HepG2 (cell line): ENCODE results near the gene PIGV. TPM values are rescaled to one million over a fixed set of nuclear protein-coding genes. Genes with fewer than 3 reads are reported as not detected.
A peak's percentile ranks its signal among the peaks of the same experiment; 100 is the strongest.

Source experiments
- ELF4 ChIP-seq: sonication (generic); formaldehyde crosslinking; IDR thresholded peaks from 2 replicates; pipeline ENCODE4 v1.5.0; 2020; ENCODE audit warnings: missing genetic modification reagents, mild to moderate bottlenecking, moderate library complexity, borderline replicate concordance
- HDAC2 ChIP-seq: sonication (generic); formaldehyde crosslinking; IDR thresholded peaks from 2 replicates; pipeline ENCODE4 v1.4.0; 2020; ENCODE audit warnings: missing genetic modification reagents
- IKZF4 ChIP-seq: sonication (generic); formaldehyde crosslinking; IDR thresholded peaks from 2 replicates; pipeline ENCODE4 v1.5.1; 2020; ENCODE audit warnings: borderline replicate concordance, mild to moderate bottlenecking, low read depth, missing genetic modification reagents; ENCODE audit errors: not compliant biosample characterization
- JDP2 ChIP-seq: sonication (generic); formaldehyde crosslinking; IDR thresholded peaks from 2 replicates; pipeline ENCODE4 v1.8.1; 2022; ENCODE audit warnings: missing genetic modification reagents, borderline replicate concordance
- RBAK ChIP-seq: sonication (generic); formaldehyde crosslinking; IDR thresholded peaks from 2 replicates; pipeline ENCODE4 v1.5.1; 2020; ENCODE audit warnings: mild to moderate bottlenecking, missing genetic modification reagents
- SP5 ChIP-seq: IDR thresholded peaks from 2 replicates; pipeline ENCODE4 v1.6.1; 2016; ENCODE audit warnings: low read depth, borderline replicate concordance
- U2AF2 ChIP-seq: fragments of 200-400 bp; formaldehyde crosslinking; IDR thresholded peaks from 2 replicates; pipeline ENCODE4 v1.6.1; 2017; ENCODE audit warnings: low read depth, mild to moderate bottlenecking, low read length
- ZC3H4 ChIP-seq: sonication (generic); formaldehyde crosslinking; IDR thresholded peaks from 2 replicates; pipeline ENCODE4 v1.4.0; 2020; ENCODE audit warnings: missing genetic modification reagents, borderline replicate concordance
- ZNF235 ChIP-seq: sonication (generic); formaldehyde crosslinking; IDR thresholded peaks from 2 replicates; pipeline ENCODE4 v1.8.1; 2023; ENCODE audit warnings: mild to moderate bottlenecking, missing genetic modification reagents, borderline replicate concordance
- ZNF30 ChIP-seq: sonication (generic); formaldehyde crosslinking; IDR thresholded peaks from 2 replicates; pipeline ENCODE4 v1.5.0; 2020; ENCODE audit warnings: mild to moderate bottlenecking, missing genetic modification reagents
- ZNF446 ChIP-seq: sonication (generic); formaldehyde crosslinking; IDR thresholded peaks from 2 replicates; pipeline ENCODE4 v1.5.0; 2020; ENCODE audit warnings: mild to moderate bottlenecking, missing genetic modification reagents
- ZNF549 ChIP-seq: sonication (generic); formaldehyde crosslinking; IDR thresholded peaks from 2 replicates; pipeline ENCODE4 v1.5.0; 2020; ENCODE audit warnings: missing genetic modification reagents
- polyA plus RNA-seq, 8 experiments: library from polyadenylated mRNA; depleted of rRNA in 3 of 8; stranded (reverse) in 7 of 8; unstranded in 1 of 8; fragments of >200 nt; fragmentation: Illumina TruSeq in 4 of 8; extraction: Trizol in 4 of 8; gene quantifications; 2 replicates each; pipeline versions ENCODE4 v1.2.1 to v1.2.3, GENCODE V29; 2011 to 2016; ENCODE audit warnings: low read depth in 4 of 8, missing spikeins in 1 of 8, mixed read lengths in 1 of 8; ENCODE audit not compliant: insufficient read depth in 1 of 8
- total RNA-seq, 5 experiments: library from RNA; depleted of rRNA; stranded (reverse); fragments of >200 nt; fragmentation: Illumina TruSeq; extraction: Trizol; gene quantifications; 2 replicates each; pipeline ENCODE4 v1.2.3, GENCODE V29; 2016; ENCODE audit warnings: low read depth in 1 of 5
- TF ChIP-seq, protein P1 (sequence below): sonication (generic); formaldehyde crosslinking; IDR thresholded peaks from 2 replicates; pipeline ENCODE4 v1.4.0; 2020; ENCODE audit warnings: missing genetic modification reagents, mild to moderate bottlenecking, borderline replicate concordance
- TF ChIP-seq, protein P2 (sequence below): IDR thresholded peaks from 2 replicates; pipeline ENCODE4 v1.6.1; 2012; ENCODE audit warnings: inconsistent platforms
- TF ChIP-seq, protein P3 (sequence below): sonication (generic); formaldehyde crosslinking; IDR thresholded peaks from 2 replicates; pipeline ENCODE4 v1.4.0; 2020; ENCODE audit warnings: missing genetic modification reagents, borderline replicate concordance
- TF ChIP-seq, protein P4 (sequence below): sonication (generic); formaldehyde crosslinking; IDR thresholded peaks from 2 replicates; pipeline ENCODE4 v1.4.0; 2020; ENCODE audit warnings: missing genetic modification reagents
- TF ChIP-seq, protein P5 (sequence below): IDR thresholded peaks from 2 replicates; pipeline ENCODE4 v1.6.1; 2016; ENCODE audit warnings: missing biosample characterization, missing genetic modification reagents, low read depth

The PIGV gene
- total and polyA plus RNA-seq, 2 of the 13 experiments (the other 11 are each of a cell fraction or from before 2014, with no cell fraction given) = 13.5 to 22.7 TPM

DNA sequence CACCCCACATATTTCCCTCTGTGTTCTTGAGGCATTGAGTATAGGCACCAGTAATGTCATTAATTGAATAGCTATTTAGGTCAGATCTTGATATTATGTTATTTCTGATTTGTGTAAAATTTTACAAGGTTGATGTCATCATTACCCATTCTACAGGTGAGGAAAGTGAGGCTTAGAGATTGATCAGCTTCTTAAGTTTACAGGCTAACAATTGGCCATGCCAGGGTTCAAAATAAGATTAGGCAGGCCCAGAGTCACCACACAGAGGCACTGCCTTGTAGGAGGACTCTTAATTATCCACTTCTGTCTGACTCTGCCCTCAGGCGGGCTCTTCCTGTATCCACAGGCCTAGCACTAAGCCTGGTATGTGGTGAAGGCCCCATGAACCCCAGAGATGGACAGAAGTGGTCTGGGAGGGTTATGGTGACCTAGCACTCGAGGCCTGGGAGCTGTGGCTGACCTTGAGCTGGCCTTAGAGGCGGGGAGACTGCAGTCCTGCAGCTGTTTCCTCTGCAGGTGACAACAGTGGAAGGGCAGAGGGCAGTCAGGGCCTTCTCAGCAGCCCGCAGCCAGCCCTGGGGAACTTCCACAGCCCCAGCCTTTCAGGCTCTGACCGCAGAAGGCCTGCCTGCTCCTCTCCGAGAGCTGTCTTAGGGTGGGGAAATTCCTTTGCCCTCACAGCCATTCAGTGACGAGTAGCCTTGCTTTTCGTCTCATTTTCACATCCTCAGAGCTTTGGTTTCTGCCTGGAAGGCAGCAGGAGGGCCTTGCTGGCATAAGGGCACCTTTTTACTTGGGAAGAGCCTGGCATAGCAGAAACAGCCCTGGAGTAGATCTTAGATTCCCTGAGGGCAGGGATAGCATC is 51.0 kb downstream of the PIGV start (continued):
- TF ChIP-seq, protein P1, sequence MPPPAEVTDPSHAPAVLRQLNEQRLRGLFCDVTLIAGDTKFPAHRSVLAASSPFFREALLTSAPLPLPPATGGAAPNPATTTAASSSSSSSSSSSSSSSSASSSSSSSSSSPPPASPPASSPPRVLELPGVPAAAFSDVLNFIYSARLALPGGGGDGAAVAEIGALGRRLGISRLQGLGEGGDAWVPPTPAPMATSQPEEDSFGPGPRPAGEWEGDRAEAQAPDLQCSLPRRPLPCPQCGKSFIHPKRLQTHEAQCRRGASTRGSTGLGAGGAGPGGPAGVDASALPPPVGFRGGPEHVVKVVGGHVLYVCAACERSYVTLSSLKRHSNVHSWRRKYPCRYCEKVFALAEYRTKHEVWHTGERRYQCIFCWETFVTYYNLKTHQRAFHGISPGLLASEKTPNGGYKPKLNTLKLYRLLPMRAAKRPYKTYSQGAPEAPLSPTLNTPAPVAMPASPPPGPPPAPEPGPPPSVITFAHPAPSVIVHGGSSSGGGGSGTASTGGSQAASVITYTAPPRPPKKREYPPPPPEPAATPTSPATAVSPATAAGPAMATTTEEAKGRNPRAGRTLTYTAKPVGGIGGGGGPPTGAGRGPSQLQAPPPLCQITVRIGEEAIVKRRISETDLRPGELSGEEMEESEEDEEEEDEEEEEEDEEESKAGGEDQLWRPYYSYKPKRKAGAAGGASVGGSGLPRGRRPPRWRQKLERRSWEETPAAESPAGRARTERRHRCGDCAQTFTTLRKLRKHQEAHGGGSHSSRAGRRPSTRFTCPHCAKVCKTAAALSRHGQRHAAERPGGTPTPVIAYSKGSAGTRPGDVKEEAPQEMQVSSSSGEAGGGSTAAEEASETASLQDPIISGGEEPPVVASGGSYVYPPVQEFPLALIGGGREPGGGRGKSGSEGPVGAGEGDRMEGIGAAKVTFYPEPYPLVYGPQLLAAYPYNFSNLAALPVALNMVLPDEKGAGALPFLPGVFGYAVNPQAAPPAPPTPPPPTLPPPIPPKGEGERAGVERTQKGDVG (CRISPR knock-in tag) = peak; percentile 63; the same call in 1 of the 2 replicates
- TF ChIP-seq ZNF549 (CRISPR knock-in tag) (no peak), ELF4 (CRISPR knock-in tag) (no peak), ZNF30 (CRISPR knock-in tag) (no peak), JDP2 (CRISPR knock-in tag) (no peak), SP5 (CRISPR knock-in tag) (peak; percentile 94), IKZF4 (CRISPR knock-in tag) (no peak), HDAC2 (CRISPR knock-in tag) (peak; percentile 80), ZNF235 (no peak), U2AF2 (no peak), RBAK (CRISPR knock-in tag) (no peak), ZNF446 (CRISPR knock-in tag) (no peak), ZC3H4 (CRISPR knock-in tag) (no peak)
- TF ChIP-seq, protein P2, sequence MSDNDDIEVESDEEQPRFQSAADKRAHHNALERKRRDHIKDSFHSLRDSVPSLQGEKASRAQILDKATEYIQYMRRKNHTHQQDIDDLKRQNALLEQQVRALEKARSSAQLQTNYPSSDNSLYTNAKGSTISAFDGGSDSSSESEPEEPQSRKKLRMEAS = peak; percentile 65
- TF ChIP-seq, protein P3, sequence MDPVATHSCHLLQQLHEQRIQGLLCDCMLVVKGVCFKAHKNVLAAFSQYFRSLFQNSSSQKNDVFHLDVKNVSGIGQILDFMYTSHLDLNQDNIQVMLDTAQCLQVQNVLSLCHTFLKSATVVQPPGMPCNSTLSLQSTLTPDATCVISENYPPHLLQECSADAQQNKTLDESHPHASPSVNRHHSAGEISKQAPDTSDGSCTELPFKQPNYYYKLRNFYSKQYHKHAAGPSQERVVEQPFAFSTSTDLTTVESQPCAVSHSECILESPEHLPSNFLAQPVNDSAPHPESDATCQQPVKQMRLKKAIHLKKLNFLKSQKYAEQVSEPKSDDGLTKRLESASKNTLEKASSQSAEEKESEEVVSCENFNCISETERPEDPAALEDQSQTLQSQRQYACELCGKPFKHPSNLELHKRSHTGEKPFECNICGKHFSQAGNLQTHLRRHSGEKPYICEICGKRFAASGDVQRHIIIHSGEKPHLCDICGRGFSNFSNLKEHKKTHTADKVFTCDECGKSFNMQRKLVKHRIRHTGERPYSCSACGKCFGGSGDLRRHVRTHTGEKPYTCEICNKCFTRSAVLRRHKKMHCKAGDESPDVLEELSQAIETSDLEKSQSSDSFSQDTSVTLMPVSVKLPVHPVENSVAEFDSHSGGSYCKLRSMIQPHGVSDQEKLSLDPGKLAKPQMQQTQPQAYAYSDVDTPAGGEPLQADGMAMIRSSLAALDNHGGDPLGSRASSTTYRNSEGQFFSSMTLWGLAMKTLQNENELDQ (CRISPR knock-in tag) = no peak
- TF ChIP-seq, protein P4, sequence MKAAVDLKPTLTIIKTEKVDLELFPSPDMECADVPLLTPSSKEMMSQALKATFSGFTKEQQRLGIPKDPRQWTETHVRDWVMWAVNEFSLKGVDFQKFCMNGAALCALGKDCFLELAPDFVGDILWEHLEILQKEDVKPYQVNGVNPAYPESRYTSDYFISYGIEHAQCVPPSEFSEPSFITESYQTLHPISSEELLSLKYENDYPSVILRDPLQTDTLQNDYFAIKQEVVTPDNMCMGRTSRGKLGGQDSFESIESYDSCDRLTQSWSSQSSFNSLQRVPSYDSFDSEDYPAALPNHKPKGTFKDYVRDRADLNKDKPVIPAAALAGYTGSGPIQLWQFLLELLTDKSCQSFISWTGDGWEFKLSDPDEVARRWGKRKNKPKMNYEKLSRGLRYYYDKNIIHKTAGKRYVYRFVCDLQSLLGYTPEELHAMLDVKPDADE (CRISPR knock-in tag) = no peak
- TF ChIP-seq, protein P5, sequence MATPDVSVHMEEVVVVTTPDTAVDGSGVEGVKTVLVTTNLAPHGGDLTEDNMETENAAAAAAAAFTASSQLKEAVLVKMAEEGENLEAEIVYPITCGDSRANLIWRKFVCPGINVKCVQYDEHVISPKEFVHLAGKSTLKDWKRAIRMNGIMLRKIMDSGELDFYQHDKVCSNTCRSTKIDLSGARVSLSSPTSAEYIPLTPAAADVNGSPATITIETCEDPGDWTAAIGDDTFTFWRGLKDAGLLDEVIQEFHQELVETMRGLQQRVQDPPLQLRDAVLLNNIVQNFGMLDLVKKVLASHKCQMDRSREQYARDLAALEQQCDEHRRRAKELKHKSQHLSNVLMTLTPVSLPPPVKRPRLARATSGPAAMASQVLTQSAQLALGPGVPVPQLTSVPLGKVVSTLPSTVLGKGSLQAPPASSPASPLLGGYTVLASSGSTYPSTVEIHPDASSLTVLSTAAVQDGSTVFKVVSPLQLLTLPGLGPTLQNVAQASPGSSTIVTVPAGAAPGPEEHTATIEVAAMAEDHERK (CRISPR knock-in tag) = no peak
